ENCODE data around the gene TMEM114.

The TMEM114 gene

GRCh38 chr16:8588682-8589056 lies 1.6 kb downstream of the TMEM114 start:
- DNase-seq (ENCODE audit: low spot score in 2 of 2) (no peak), ATAC-seq (no peak)
- no peaks in the 10 kb centered on the region for H3K36me3 Mint-ChIP-seq
- H3K4me3 Mint-ChIP-seq = no peak overlapping the region
- H3K9me3 Mint-ChIP-seq = no peaks in the 10 kb centered on the region
- H3K4me1 Mint-ChIP-seq = no peaks in the 10 kb centered on the region
- no peak overlapping the region for H3K27ac Mint-ChIP-seq

GRCh38 chr16:8587065-8587464 lies 3.2 kb downstream of the TMEM114 start:
- Mint-ChIP-seq H3K4me1 (no peaks in the 10 kb centered on the region), H3K36me3 (no peaks in the 10 kb centered on the region), H3K9me3 (no peaks in the 10 kb centered on the region), H3K27ac (no peak overlapping the region), H3K4me3 (no peak overlapping the region)
- DNase-seq (ENCODE audit: low spot score in 2 of 2) = no peak
- ATAC-seq = no peak

DNA sequence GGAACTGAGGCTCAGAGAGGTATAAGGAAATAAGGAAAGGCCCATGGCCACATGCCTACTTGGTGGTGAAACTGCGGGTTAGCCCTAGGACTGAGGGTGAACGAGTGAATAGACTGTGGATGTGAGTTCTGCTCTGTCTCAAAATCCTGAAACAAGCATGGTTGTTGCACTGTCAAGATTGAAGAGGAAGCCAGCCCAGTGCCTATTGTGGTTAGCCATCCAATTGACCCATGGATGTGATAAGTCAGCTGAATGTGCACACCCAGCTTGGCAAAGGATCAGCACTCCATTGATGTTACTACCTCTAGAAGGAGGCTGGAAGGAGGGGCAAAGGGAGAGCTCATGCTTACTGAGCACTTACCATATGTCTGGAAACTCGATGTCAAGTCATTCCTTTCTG lies 4.5 kb downstream of the TMEM114 start:
- H3K27ac Mint-ChIP-seq = no peak overlapping the region
- no peaks in the 10 kb centered on the region for H3K9me3 Mint-ChIP-seq
- H3K4me1 Mint-ChIP-seq = no peaks in the 10 kb centered on the region
- DNase-seq (ENCODE audit: low spot score in 2 of 2) (no peak), ATAC-seq (no peak)
- H3K4me3 Mint-ChIP-seq = no peak overlapping the region
- H3K36me3 Mint-ChIP-seq = no peaks in the 10 kb centered on the region

- Mint-ChIP-seq H3K4me1 (no peaks in the 10 kb centered on the region), H3K27ac (no peak overlapping the region), H3K4me3 (no peak overlapping the region), H3K9me3 (no peaks in the 10 kb centered on the region), H3K36me3 (no peaks in the 10 kb centered on the region)
- ATAC-seq = no peak
- DNase-seq (ENCODE audit: low spot score in 2 of 2) = no peak
Measured at GRCh38 chr16:8585041-8585440, 5.3 kb downstream of the TMEM114 start.

GRCh38 chr16:8583732-8584131 lies 6.6 kb downstream of the TMEM114 start:
- Mint-ChIP-seq H3K36me3 (no peaks in the 10 kb centered on the region), H3K27ac (no peak overlapping the region), H3K4me3 (no peak overlapping the region), H3K4me1 (no peaks in the 10 kb centered on the region), H3K9me3 (no peaks in the 10 kb centered on the region)
- no peak for DNase-seq (ENCODE audit: low spot score in 2 of 2)
- ATAC-seq = no peak

DNA sequence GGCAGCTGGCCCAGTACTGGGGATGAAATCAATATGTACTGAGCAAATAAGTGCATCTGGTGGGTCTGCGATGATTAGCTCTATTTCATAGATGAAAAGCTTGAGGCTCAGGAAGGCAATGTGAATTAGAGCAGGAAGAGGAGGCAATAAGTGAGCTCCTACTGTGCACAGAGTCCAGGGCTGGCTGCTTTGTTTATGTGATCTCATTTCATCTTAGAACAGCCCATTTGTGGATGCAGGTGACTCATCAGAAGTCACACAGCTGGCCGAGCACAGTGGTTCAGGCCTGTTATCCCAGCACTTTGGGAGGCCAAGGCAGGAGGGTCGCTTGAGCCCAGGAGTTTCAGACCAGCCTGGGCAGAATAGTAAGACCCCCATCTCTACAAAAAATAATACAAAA lies 7.1 kb downstream of the TMEM114 start:
- DNase-seq (ENCODE audit: low spot score in 2 of 2) = no peak
- no peaks in the 10 kb centered on the region for H3K4me1 Mint-ChIP-seq

DNA sequence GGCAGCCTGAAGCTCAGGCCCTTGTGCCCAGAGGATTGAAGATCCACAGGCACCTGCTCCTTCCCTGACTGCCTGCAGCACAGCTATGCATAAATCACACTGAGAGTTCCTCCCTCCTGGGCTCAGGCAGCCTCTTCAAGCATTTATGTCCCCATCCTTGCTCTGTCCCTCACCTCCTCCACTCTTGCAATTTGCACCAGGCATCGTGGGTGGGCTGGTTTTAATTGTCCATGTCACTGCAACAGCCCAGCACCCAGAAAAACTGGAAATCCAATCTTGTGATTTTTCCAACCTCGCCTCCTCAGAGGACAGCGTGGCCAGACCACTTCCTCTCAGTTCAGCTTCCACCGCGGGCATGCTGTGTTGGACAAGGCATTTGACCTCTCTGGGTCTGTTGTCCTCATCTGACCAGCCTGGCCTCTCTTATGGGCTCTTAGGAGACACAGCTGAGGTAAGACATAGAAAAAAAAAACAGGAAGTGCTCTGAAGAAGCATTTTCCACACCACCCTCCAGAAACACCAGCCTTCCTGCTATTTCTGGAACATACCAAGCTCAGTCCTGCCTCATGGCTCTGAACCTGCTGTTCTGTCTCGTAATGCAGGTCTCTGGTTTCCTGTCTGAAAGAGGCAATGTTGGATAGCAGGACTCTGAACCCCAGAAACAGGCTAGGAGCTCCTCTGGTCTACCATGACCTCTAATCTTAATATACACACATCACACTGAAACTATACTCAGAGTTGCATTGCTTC lies 8.3 kb downstream of the TMEM114 start:
- Mint-ChIP-seq H3K27ac (no peak overlapping the region), H3K4me1 (no peaks in the 10 kb centered on the region), H3K4me3 (no peak overlapping the region), H3K9me3 (no peaks in the 10 kb centered on the region), H3K36me3 (no peaks in the 10 kb centered on the region)
- ATAC-seq (no peak), DNase-seq (ENCODE audit: low spot score in 2 of 2) (no peak)

More for the DNA sequence above, 7.1 kb downstream of the TMEM114 start:
- Mint-ChIP-seq H3K9me3 (no peaks in the 10 kb centered on the region), H3K36me3 (no peaks in the 10 kb centered on the region), H3K27ac (no peak overlapping the region), H3K4me3 (no peak overlapping the region)
- ATAC-seq = no peak

DNA sequence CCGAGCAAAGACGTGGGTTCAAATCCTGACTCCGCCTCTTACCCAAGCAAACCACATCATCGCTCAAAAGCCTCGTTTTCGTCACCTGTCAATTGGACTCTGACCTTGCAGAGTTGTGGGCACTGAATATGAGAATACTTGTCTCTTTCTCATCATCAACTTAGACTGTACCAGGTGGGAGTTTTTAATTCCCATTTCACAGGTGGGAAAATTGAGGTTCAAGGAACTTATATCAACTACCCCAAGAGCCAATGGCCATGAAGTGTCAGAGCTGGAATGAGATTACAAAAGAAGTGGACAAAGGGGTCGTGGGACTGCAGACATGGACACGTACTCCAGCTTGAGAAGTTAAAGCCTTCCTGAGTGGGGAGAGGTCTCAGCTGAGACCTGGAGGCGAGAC lies 10.8 kb downstream of the TMEM114 start:
- ATAC-seq = no peak
- DNase-seq (ENCODE audit: low spot score in 2 of 2) = no peak
- H3K4me3 Mint-ChIP-seq = no peak overlapping the region
- no peaks in the 10 kb centered on the region for H3K4me1 Mint-ChIP-seq
- H3K9me3 Mint-ChIP-seq = no peaks in the 10 kb centered on the region
- H3K36me3 Mint-ChIP-seq = no peaks in the 10 kb centered on the region
- H3K27ac Mint-ChIP-seq = no peak overlapping the region

DNA sequence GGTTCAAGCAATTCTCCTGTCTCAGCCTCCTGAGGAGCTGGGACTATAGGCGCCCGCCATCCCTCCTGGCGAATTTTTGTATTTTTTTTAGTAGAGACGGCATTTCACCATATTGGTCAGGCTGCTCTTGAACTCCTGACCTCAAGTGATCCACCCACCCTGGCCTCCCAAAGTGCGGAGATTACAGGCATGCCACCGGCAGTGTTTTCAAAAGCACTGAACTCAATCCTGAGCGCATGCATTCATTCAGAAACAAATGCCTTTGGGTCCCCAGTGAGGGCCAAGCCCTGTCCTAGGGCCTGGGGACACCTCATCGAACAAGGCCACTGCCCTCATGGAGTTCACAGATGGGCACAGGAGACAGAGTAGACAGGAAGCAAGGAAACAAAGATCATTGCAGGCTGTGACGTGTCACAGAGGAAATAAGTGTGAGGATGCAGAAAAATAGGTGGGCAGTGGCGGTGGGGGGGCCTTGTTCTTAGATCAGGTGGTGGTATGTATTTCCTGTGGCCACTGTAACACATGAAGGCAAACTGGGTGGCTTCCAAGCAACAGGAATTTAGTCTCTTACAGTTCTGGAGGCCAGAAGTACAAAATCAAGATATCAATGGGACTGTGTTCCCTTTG lies 12.5 kb downstream of the TMEM114 start:
- Mint-ChIP-seq H3K36me3 (no peaks in the 10 kb centered on the region), H3K4me3 (no peak overlapping the region), H3K27ac (no peak overlapping the region), H3K4me1 (no peaks in the 10 kb centered on the region), H3K9me3 (no peaks in the 10 kb centered on the region)
- ATAC-seq (no peak), DNase-seq (ENCODE audit: low spot score in 2 of 2) (no peak)

DNA sequence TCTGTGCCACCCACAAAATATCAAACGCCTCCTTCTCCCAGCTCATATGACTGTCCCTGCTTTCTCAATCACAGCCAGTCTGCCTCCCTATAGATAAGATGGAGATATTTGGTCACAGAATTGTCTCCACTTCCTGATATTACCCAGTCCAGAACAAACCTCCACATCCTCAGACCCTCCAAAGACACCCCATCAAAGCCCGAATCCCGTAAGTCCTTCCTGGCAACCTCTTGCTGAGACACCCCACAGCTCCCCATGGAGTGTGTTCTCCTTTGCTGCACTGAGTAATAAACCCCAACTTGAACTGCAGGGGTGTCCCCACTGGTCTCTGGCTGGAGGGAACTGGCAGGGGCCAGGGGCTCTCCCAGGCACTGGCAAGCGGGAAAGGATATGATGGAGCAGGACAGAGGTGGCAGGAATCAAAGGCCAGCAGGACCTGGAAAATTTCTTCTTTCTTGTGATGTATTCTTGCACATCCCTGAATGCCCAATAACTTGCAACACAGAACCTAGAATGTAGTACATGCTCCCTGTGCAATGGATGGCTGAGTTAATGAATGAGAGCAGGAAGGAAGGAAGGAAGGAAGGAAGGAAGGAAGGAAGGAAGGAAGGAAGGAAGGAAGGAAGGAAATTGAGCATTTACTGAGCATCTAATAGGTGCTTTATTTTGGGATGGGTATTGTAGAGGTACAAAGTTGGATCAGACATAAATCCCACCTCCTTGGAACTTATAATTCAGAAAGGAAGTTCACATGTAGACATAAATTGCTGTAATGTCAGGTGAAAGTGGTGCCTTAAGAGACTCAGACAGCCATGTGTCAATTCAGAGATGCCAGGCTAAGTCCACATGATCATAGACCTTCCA lies 13.9 kb downstream of the TMEM114 start:
- H3K36me3 Mint-ChIP-seq = no peaks in the 10 kb centered on the region
- no peaks in the 10 kb centered on the region for H3K9me3 Mint-ChIP-seq
- no peak for DNase-seq (ENCODE audit: low spot score in 2 of 2)
- H3K4me1 Mint-ChIP-seq = no peaks in the 10 kb centered on the region
- no peak overlapping the region for H3K4me3 Mint-ChIP-seq
- ATAC-seq = no peak
- H3K27ac Mint-ChIP-seq = no peak overlapping the region

DNA sequence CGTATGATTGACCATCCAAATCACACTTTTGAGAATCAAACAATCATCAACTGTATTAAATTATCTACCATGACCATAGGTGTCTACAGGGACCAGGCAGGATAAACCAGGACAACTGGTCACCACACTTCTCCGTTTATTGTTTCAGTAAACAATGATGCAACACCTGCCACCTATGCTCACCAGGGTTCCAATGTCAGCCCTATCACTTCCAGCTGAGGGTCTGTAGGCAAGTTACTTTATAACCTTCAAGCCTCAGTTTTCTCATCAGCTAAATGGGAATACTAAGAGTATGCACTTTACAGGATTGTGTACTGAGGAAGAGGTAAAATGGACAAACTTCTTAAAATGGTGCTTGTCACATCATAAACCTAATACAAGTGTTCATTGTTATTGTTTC lies 14.9 kb downstream of the TMEM114 start:
- no peak overlapping the region for H3K27ac Mint-ChIP-seq
- DNase-seq (ENCODE audit: low spot score in 2 of 2) (no peak), ATAC-seq (no peak)
- H3K4me1 Mint-ChIP-seq = no peaks in the 10 kb centered on the region
- no peaks in the 10 kb centered on the region for H3K9me3 Mint-ChIP-seq
- no peak overlapping the region for H3K4me3 Mint-ChIP-seq
- H3K36me3 Mint-ChIP-seq = no peaks in the 10 kb centered on the region

DNA sequence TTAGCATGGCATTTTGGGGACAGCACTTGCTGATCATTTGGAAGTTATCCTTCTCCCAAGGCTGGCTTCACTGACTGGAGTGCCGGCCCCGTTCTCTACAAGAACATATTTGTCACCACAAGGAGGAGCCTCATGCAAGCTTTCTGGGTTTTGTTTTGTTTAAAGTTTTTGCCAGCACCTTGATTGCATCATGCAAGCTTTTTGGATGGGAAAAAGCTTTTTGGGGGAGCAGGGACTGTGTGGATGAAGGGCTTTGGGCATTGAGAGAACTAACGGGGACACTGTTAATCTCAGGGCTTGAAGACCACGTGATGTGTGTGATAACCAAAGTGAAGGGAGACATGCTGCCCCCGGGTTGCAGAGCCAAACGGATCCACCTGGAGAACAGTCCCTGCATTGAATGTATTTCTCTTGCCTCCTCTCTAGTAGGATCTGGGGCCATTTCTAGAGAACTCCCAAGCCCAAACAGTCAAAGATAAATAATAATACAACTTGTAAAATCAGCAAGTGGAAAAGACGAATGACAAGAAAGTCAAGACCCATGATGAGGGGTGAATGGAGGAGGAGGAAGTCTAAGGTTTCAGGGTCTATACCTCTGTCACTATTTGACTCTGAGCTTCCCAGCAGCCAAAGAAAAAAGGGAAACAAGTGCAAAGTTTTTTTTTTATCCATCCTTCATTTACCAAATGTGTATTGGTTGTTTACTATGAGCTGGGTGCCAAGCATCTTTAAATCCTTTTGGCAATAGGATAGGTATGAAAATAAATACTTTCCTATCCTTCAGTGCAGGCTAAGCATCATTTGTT lies 17.2 kb downstream of the TMEM114 start:
- ATAC-seq = no peak
- no peak overlapping the region for H3K27ac Mint-ChIP-seq
- H3K36me3 Mint-ChIP-seq = no peaks in the 10 kb centered on the region
- DNase-seq (ENCODE audit: low spot score in 2 of 2) = no peak
- H3K9me3 Mint-ChIP-seq = no peaks in the 10 kb centered on the region
- no peak overlapping the region for H3K4me3 Mint-ChIP-seq
- H3K4me1 Mint-ChIP-seq = peaks cover under 1% of the 10 kb centered on the region

DNA sequence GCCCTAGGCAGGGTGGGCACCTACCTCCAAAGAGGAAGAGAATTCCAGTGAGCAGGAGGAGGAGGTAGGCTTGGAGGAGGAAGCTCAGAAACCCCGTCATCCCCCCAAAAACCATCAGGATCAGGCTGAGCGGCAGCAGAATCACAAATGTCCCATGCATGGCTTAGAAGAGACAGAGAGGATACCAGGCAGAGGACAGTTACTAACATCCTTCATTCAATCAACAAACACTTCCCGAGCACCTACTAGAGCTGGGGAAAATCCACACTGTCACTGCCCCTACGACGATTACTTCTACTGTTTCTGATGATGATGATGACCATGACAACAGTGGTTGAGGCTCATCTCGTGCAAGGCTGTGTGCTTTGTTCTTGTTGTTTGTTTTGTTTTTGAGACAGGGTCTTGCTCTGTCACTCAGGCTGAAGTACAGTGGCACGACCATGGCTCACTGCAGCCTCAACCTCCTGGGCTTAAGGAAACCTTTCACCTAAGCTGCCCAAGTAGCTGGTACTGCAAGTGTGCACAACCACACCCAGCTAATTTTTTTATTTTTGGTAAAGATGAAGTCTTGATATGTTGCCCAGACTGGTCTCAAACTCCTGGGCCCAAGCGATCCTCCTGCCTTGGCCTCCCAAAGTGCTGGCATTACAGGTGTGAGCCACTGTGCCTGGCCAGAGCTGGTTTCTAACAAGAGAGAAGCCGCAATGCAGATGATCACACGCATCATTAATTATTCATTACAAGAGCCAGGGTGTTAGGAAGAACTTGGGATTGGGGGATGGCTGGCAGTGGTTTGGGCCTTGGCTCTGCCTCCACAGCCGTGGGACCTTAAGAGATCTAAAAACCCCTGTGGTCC lies 18.0 kb downstream of the TMEM114 start:
- H3K9me3 Mint-ChIP-seq = no peaks in the 10 kb centered on the region
- ATAC-seq (no peak), DNase-seq (ENCODE audit: low spot score in 2 of 2) (no peak)
- peaks cover 5% of the 10 kb centered on the region for H3K4me1 Mint-ChIP-seq
- no peaks in the 10 kb centered on the region for H3K36me3 Mint-ChIP-seq
- H3K4me3 Mint-ChIP-seq = no peak overlapping the region
- H3K27ac Mint-ChIP-seq = no peak overlapping the region

- DNase-seq (ENCODE audit: low spot score in 2 of 2) = no peak
- no peak overlapping the region for H3K27ac Mint-ChIP-seq
- H3K9me3 Mint-ChIP-seq = no peaks in the 10 kb centered on the region
- H3K36me3 Mint-ChIP-seq = no peaks in the 10 kb centered on the region
- H3K4me1 Mint-ChIP-seq = peaks cover 5% of the 10 kb centered on the region
- no peak for ATAC-seq
- no peak overlapping the region for H3K4me3 Mint-ChIP-seq
Measured at GRCh38 chr16:8571061-8571596, 19.2 kb downstream of the TMEM114 start.

All from stimulated activated effector memory CD8-positive, alpha-beta T cell treated with anti-CD3 and anti-CD28 coated beads, Interleukin-12 subunit alpha, Interleukin-12 subunit beta, amount 100 ng/mL, for 72 hours (primary cell).